Activated CD8-positive, alpha-beta memory T cell treated with anti-CD3 and anti-CD28 coated beads, Interleukin-2, amount 50 U/mL, for 1 hour (primary cell): ENCODE data around the gene KRTAP10-3.

Experiments
- DNase-seq: peaks from one replicate; pipeline ENCODE4 v3.0.0-alpha.2; 2020; ENCODE audit errors: extremely low read depth

The KRTAP10-3 gene

GRCh38 chr21:44530221-44530902 lies 28.2 kb downstream of the KRTAP10-3 start:
- DNase-seq = no peak

GRCh38 chr21:44529503-44530125 lies 29.0 kb downstream of the KRTAP10-3 start:
- no peak for DNase-seq

GRCh38 chr21:44529011-44529421 lies 29.6 kb downstream of the KRTAP10-3 start:
- DNase-seq = no peak

- no peak for DNase-seq
Observed at GRCh38 chr21:44528634-44528995, 30.0 kb downstream of the KRTAP10-3 start.

GRCh38 chr21:44527983-44528633 lies 30.5 kb downstream of the KRTAP10-3 start:
- no peak for DNase-seq

GRCh38 chr21:44527156-44527982 lies 31.2 kb downstream of the KRTAP10-3 start:
- no peak for DNase-seq

- DNase-seq = no peak
Observed at GRCh38 chr21:44526096-44526997, 32.2 kb downstream of the KRTAP10-3 start.

- DNase-seq = no peak
Observed at GRCh38 chr21:44525391-44526095, 33.1 kb downstream of the KRTAP10-3 start.

- no peak for DNase-seq
Observed at GRCh38 chr21:44524414-44525371, 33.9 kb downstream of the KRTAP10-3 start.

- no peak for DNase-seq
Observed at GRCh38 chr21:44523567-44524413, 34.8 kb downstream of the KRTAP10-3 start.

GRCh38 chr21:44522753-44523204 lies 35.8 kb downstream of the KRTAP10-3 start:
- no peak for DNase-seq

- no peak for DNase-seq
Observed at GRCh38 chr21:44521928-44522752, 36.5 kb downstream of the KRTAP10-3 start.

- DNase-seq = no peak
Observed at GRCh38 chr21:44521301-44521927, 37.2 kb downstream of the KRTAP10-3 start.

GRCh38 chr21:44520326-44521300 lies 38.0 kb downstream of the KRTAP10-3 start:
- DNase-seq = no peak
